Heart right ventricle (tissue), 16 donors: ENCODE results near the gene ABLIM1. TPM values are rescaled to one million over a fixed set of nuclear protein-coding genes. Genes with fewer than 3 reads are reported as not detected.

Experiments used
- ATAC-seq, 8 donors: fragments of 200-7000 bp; cut with Tn5 transposase; one replicate each; pipeline ENCODE4 v1.9.1; 2020; ENCODE audit warnings: mild to moderate bottlenecking in 8 of 8, moderate library complexity in 8 of 8, moderate number of reproducible peaks in 1 of 8
- DNase-seq, 2 donors: peaks; one replicate each; pipeline ENCODE4 v3.0.0-alpha.2; 2020
- H3K27ac ChIP-seq, 10 donors: fragments of 200-600 bp; sonication (generic) in 2 of 10; one replicate each; pipeline versions ENCODE4 v1.5.0 to v1.8.0; 2020 to 2022; ENCODE audit warnings: mild to moderate bottlenecking in 3 of 10
- H3K27me3 ChIP-seq, 7 donors: fragments of 200-600 bp; one replicate each; pipeline ENCODE4 v1.8.0; 2021 to 2022; ENCODE audit warnings: mild to moderate bottlenecking in 2 of 7
- H3K36me3 ChIP-seq, 9 donors: fragments of 200-600 bp; sonication (generic) in 1 of 9; one replicate each; pipeline versions ENCODE4 v1.5.0 to v1.8.0; 2020 to 2022; ENCODE audit warnings: mild to moderate bottlenecking in 2 of 9
- H3K4me1 ChIP-seq, 9 donors: fragments of 200-600 bp; sonication (generic) in 1 of 9; one replicate each; pipeline versions ENCODE4 v1.5.0 to v1.8.0; 2020 to 2022; ENCODE audit warnings: mild to moderate bottlenecking in 4 of 9
- H3K4me3 ChIP-seq, 10 donors: fragments of 200-600 bp; sonication (generic) in 2 of 10; one replicate each; pipeline versions ENCODE4 v1.5.0 to v1.8.0; 2020 to 2022; ENCODE audit warnings: mild to moderate bottlenecking in 7 of 10, moderate library complexity in 2 of 10
- H3K9me3 ChIP-seq, 11 donors: fragments of 200-600 bp in 10 of 11; sonication (generic) in 2 of 11; one replicate each; pipeline versions ENCODE4 v1.5.0 to v1.8.0; 2013 to 2022; ENCODE audit warnings: mild to moderate bottlenecking in 2 of 11, control low read depth in 1 of 11, moderate library complexity in 1 of 11
- WGBS, 2 donors: extraction: QIAGEN DNeasy Blood & Tissue Kit; methylation state at CpG; one replicate each; pipeline ENCODE4 v1.1.7; 2013; ENCODE audit warnings: inconsistent platforms in 1 of 2; 5-methylcytosine and 5-hydroxymethylcytosine counted together
- intact Hi-C, 10 donors: fragments of 100-400 bp; cut with DNase I; formaldehyde crosslinking; loops; one replicate each; pipeline versions ENCODE4 v1.11.1 to v1.14.2; 2022
- polyA plus RNA-seq, 2 donors: library from polyadenylated mRNA; stranded (reverse); fragments of 200-250 nt; gene quantifications; one replicate each; pipeline ENCODE4 v1.2.3, GENCODE V29; 2013
- total RNA-seq, 10 donors: library from RNA; stranded (reverse); fragmentation: NEBNext Ultra II Directional in 3 of 10; extraction: Animal tissue kit (Norgen Biotek cat#: 25700) in 3 of 10; gene quantifications; one replicate each; pipeline versions ENCODE4 v1.2.1 to v1.2.4, GENCODE V29; 2021 to 2023
- TF ChIP-seq, protein P1 (sequence below), 9 donors: fragments of 200-600 bp; sonication (generic) in 2 of 9; IDR thresholded peaks; one replicate each; pipeline versions ENCODE4 v1.5.0 to v1.8.0; 2021 to 2022; ENCODE audit warnings: antibody characterized with exemption in 9 of 9, mild to moderate bottlenecking in 5 of 9, moderate library complexity in 1 of 9
- donor health status: Arrhythmogenic right ventricular cardiomyopathy.
- donor health status: ischemic (EF 13 %, LVEDD 7.1; RV severe dilation, severe dysfunction).
- donor health status: healthy with polysubstance abuse.
- donor health status: DM: no; HTN: yes; CAD: no.
- donor health status: DM: no; HTN: no; CAD: no.
- donor health status: ischemic (EF 25% LVEDD 6.9; RV normal size, moderate dysfunction).
- donor health status: ischemic (EF 25% LVEDD 5.7; RV mildly dilated, moderate dysfunction).
- donor health status: healthy.
- donor health status: DM: yes; HTN: yes; CAD: no.
- donor health status: Ischemic cardiomyopathy.
- donor health status: ischemic (EF 35%, LVEDD 5.7; RV mildly dilated, moderate dysfunction).
- donor health status: nonischemic (EF 11% LVEDD 7.7; RV severe dilation, severe dysfunction).
- donor health status: DM: yes; HTN: yes; CAD: no.
- donor health status: PGD.
- donor health status: ischemic (EF 29% LVEDD 5.4; RV normal size, mild dysfunction).
- donor health status: nonischemic (EF 23%, LVEDD 6.1; RV moderate dilation, normal function).

The ABLIM1 gene
- total and polyA plus RNA-seq, 12 donors = 119 to 816 (median 600) TPM

DNA sequence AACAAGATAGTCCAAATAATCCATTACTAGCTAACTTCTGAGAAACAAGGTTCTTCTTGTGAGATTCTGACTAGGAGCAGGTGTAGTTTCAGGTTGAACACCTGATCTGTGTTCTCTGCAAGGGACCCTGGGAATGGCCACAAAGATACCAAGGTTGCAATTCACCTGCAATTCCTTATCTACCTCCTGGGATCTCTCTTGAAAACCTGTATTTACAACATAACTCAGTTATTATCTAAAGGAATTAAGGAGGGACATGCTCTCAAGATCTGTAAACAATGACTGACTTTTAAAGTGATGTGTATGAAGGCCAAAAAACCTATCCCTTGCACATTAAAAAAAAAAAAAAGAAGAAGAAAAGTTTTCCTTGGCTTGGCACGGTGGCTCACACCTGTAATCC is 54.8 kb downstream of the ABLIM1 start:
- Histone ChIP-seq H3K4me1 (peaks cover 18 to 83% (median 64%) of the 10 kb centered on the region in 9 donors), H3K27me3 (no peaks in the 10 kb centered on the region), H3K9me3 (no peaks in the 10 kb centered on the region), H3K36me3 (peaks cover 0 to 33% (median 13%) of the 10 kb centered on the region in 9 donors), H3K4me3 (no peak overlapping the region), H3K27ac (peak overlapping the region in 9 of 10 donors; percentile 37 to 87 (median 64))
- ATAC-seq (no peak), DNase-seq (no peak)
- TF ChIP-seq, protein P1, sequence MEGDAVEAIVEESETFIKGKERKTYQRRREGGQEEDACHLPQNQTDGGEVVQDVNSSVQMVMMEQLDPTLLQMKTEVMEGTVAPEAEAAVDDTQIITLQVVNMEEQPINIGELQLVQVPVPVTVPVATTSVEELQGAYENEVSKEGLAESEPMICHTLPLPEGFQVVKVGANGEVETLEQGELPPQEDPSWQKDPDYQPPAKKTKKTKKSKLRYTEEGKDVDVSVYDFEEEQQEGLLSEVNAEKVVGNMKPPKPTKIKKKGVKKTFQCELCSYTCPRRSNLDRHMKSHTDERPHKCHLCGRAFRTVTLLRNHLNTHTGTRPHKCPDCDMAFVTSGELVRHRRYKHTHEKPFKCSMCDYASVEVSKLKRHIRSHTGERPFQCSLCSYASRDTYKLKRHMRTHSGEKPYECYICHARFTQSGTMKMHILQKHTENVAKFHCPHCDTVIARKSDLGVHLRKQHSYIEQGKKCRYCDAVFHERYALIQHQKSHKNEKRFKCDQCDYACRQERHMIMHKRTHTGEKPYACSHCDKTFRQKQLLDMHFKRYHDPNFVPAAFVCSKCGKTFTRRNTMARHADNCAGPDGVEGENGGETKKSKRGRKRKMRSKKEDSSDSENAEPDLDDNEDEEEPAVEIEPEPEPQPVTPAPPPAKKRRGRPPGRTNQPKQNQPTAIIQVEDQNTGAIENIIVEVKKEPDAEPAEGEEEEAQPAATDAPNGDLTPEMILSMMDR (IDR thresholded peaks at IDR 0.05) = no peak
- 27 to 41% methylated on average over 1 of the region's 1 CpG for WGBS, 2 donors
- intact Hi-C loops = loop anchor here in 1 of 10 donors (10.0 kb wide), 1 partner anchor 49 kb away; no protein-coding TSS in a partner anchor

DNA sequence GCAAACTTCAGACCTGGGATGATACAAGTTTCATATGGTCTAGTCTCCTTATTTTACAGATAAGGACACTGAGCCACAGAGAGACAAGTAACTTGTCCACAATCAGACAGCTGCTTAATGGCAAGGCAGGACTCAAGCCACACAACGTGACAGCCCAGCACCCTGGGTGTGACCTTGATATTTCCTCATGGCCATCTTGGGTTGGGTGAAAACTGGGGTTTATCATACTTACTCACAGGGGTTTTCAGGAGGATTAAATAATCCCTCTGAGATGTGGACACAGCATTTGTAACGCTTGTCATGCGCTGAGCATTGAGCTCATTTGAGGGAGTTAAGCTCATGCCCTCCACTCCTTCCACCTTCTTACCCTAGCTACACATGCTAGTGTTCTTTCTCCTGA is 58.0 kb downstream of the ABLIM1 start:
- Histone ChIP-seq H3K27me3 (no peaks in the 10 kb centered on the region), H3K4me3 (no peak overlapping the region), H3K9me3 (no peaks in the 10 kb centered on the region), H3K27ac (peak overlapping the region in 7 of 10 donors; percentile 2 to 23 (median 6)), H3K36me3 (peaks cover 0 to 60% (median 24%) of the 10 kb centered on the region in 9 donors), H3K4me1 (peaks cover 4 to 76% (median 51%) of the 10 kb centered on the region in 9 donors)
- intact Hi-C loops = loop anchor here in 1 of 10 donors (10.0 kb wide), 1 partner anchor 45 kb away; no protein-coding TSS in a partner anchor
- TF ChIP-seq, protein P1 (IDR thresholded peaks at IDR 0.05) = no peak
- no peak for ATAC-seq
- DNase-seq = no peak
- WGBS, 2 donors = 73 to 76% methylated on average over 3 of the region's 3 CpGs

GRCh38 chr10:114596793-114597192 is 61.3 kb downstream of the ABLIM1 start:
- ATAC-seq = no peak
- DNase-seq = no peak
- peaks cover 0 to 74% (median 24%) of the 10 kb centered on the region in 9 donors for H3K36me3 ChIP-seq
- peaks cover 0 to 54% (median 30%) of the 10 kb centered on the region in 9 donors for H3K4me1 ChIP-seq
- TF ChIP-seq, protein P1 (IDR thresholded peaks at IDR 0.05) = no peak
- H3K27ac ChIP-seq = peak overlapping the region in 4 of 10 donors; percentile 7 to 45 (median 29)
- no peak overlapping the region for H3K4me3 ChIP-seq
- H3K9me3 ChIP-seq = peaks cover 0 to 5% (median 0%) of the 10 kb centered on the region in 11 donors
- 58 to 59% methylated on average over 5 of the region's 5 CpGs for WGBS, 2 donors
- no peaks in the 10 kb centered on the region for H3K27me3 ChIP-seq
- intact Hi-C loops = no loop called here

DNA sequence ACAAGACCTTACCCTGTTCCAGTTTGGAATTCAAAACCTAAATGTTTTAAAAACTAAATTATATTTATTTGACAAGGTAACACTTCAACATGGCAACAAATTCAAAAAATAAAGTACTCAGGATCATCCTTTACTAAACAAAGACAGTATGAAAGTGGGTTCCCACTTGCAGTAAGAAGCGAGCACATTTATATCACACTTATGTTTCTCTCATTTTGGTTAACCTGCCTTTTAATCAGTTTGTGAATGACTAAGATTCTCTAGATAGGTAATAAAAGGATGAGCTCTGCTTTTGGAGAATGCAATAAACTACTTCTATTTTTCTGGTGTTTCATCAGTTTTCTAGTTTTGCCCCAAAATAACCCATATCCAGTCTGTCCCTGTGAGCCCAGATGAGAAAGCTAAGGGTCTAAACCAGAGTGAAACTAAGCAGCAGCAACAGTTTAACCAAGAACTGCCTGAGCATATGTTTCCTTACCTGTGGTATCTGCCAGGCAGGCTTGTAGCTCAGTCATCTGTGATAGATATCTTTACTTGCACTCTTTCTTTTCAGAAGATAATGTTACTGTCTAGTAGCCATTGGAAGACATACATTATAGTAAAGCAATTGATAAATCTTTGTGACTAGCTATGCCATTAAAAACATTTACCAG is 64.1 kb downstream of the ABLIM1 start:
- TF ChIP-seq, protein P1 (IDR thresholded peaks at IDR 0.05) = no peak
- peaks cover 0 to 5% (median 0%) of the 10 kb centered on the region in 11 donors for H3K9me3 ChIP-seq

More for the DNA sequence above, 64.1 kb downstream of the ABLIM1 start:
- ATAC-seq (no peak), DNase-seq (no peak)
- Histone ChIP-seq H3K4me3 (no peak overlapping the region), H3K36me3 (peaks cover 0 to 67% (median 11%) of the 10 kb centered on the region in 9 donors), H3K27ac (peak overlapping the region in 4 of 10 donors; percentile 7 to 49 (median 30)), H3K27me3 (no peaks in the 10 kb centered on the region), H3K4me1 (peaks cover 0 to 62% (median 30%) of the 10 kb centered on the region in 9 donors)
- WGBS, 2 donors = 91 to 100% methylated on average over 1 of the region's 1 CpG
- intact Hi-C loops = no loop called here
